HG03039 (cell line): Measurements from ENCODE around the gene KLC3.
"Not testable (repeated sequence)": the region's sequence is repeated elsewhere in the genome, so short reads cannot be mapped to it uniquely, and the experiment has no call there.

ENCODE experiments used
- ATAC-seq: cut with Tn5 transposase; IDR thresholded peaks from one replicate; pipeline ENCODE4 v1.9.1; 2021; ENCODE audit warnings: mild to moderate bottlenecking, moderate library complexity; ENCODE audit not compliant: unreplicated experiment

Gene KLC3

GRCh38 chr19:45340232-45340898 lies at the start of gene KLC3:
TSS of gene KLC3 (plus strand) at chr19:45340750. CDS start at chr19:45345542, 4,792 bp downstream.
- ATAC-seq: no peak

- no peak for ATAC-seq
Measured at GRCh38 chr19:45291834-45292233, 48.7 kb upstream of the KLC3 start.

GRCh38 chr19:45293682-45294081 lies 46.9 kb upstream of the KLC3 start:
- ATAC-seq: no peak

- no peak for ATAC-seq
Measured at GRCh38 chr19:45294291-45295029, 46.1 kb upstream of the KLC3 start.

- no peak for ATAC-seq
Measured at GRCh38 chr19:45295873-45296272, 44.7 kb upstream of the KLC3 start.

GRCh38 chr19:45296355-45296754 lies 44.2 kb upstream of the KLC3 start:
- no peak for ATAC-seq

GRCh38 chr19:45297674-45298073 lies 42.9 kb upstream of the KLC3 start:
- ATAC-seq: no peak

GRCh38 chr19:45298264-45298663 lies 42.3 kb upstream of the KLC3 start:
- no peak for ATAC-seq

- no peak for ATAC-seq
Measured at GRCh38 chr19:45299719-45300118, 40.8 kb upstream of the KLC3 start.

- no peak for ATAC-seq
Measured at GRCh38 chr19:45302416-45302815, 38.1 kb upstream of the KLC3 start.

- ATAC-seq: no peak
Measured at GRCh38 chr19:45303269-45304060, 37.1 kb upstream of the KLC3 start.

GRCh38 chr19:45304141-45304926 lies 36.2 kb upstream of the KLC3 start:
- no peak for ATAC-seq

- no peak for ATAC-seq
Measured at GRCh38 chr19:45305007-45305406, 35.5 kb upstream of the KLC3 start.

- no peak for ATAC-seq
Measured at GRCh38 chr19:45305421-45305820, 35.1 kb upstream of the KLC3 start.

- no peak for ATAC-seq
Measured at GRCh38 chr19:45306040-45306439, 34.5 kb upstream of the KLC3 start.

GRCh38 chr19:45306518-45307027 lies 34.0 kb upstream of the KLC3 start:
- no peak for ATAC-seq

- ATAC-seq: no peak
Measured at GRCh38 chr19:45307361-45307760, 33.2 kb upstream of the KLC3 start.

GRCh38 chr19:45309322-45309721 lies 31.2 kb upstream of the KLC3 start:
- ATAC-seq: not testable (repeated sequence)

GRCh38 chr19:45311621-45312020 lies 28.9 kb upstream of the KLC3 start:
- ATAC-seq: no peak

GRCh38 chr19:45312285-45312684 lies 28.3 kb upstream of the KLC3 start:
- ATAC-seq: not testable (repeated sequence)
